GM23338 (cell line): ENCODE data around the gene FBXL19. TPM values are rescaled to one million over a fixed set of nuclear protein-coding genes. Genes with fewer than 3 reads are reported as not detected.
"Not testable (repeated sequence)": the region's sequence is repeated elsewhere in the genome, so short reads cannot be mapped to it uniquely, and the experiment has no call there.

Source experiments
- ATAC-seq: fragments of 200-7000 bp; cut with Tn5 transposase; 3 replicates; pipeline ENCODE4 v1.9.1; 2020
- DNase-seq: peaks from one replicate; pipeline ENCODE4 v3.0.0-alpha.2; 2015; ENCODE audit warnings: low spot score
- H2AFZ ChIP-seq: fragments of 200-600 bp; sonication (generic); 2 replicates; pipeline ENCODE4 v1.8.0; 2016; ENCODE audit warnings: antibody characterized with exemption, mild to moderate bottlenecking, moderate library complexity
- H3F3A ChIP-seq: fragments of 200-600 bp; sonication (generic); replicated peaks from 2 replicates; pipeline ENCODE4 v1.8.0; 2017; ENCODE audit warnings: antibody characterized with exemption, mixed run types, low read depth
- H3K27ac ChIP-seq: fragments of 200-600 bp; sonication (generic); 2 replicates; pipeline ENCODE4 v1.6.1; 2016; ENCODE audit warnings: low read depth
- H3K27me3 ChIP-seq: fragments of 200-600 bp; sonication (generic); 2 replicates; pipeline ENCODE4 v1.8.0; 2016; ENCODE audit warnings: mild to moderate bottlenecking, mixed run types, moderate library complexity; ENCODE audit not compliant: insufficient read depth
- H3K36me3 ChIP-seq: fragments of 200-600 bp; sonication (generic); 2 replicates; pipeline ENCODE4 v1.8.0; 2016; ENCODE audit warnings: mild to moderate bottlenecking; ENCODE audit not compliant: insufficient read depth
- H3K4me1 ChIP-seq: fragments of 200-600 bp; sonication (generic); 2 replicates; pipeline ENCODE4 v1.8.0; 2016; ENCODE audit warnings: mild to moderate bottlenecking, moderate library complexity; ENCODE audit not compliant: insufficient read depth
- H3K4me2 ChIP-seq: fragments of 200-600 bp; sonication (generic); 2 replicates; pipeline ENCODE4 v1.7.1; 2017; ENCODE audit warnings: mixed run types
- H3K4me3 ChIP-seq: fragments of 200-600 bp; sonication (generic); 2 replicates; pipeline ENCODE4 v1.6.1; 2016; ENCODE audit warnings: mixed run types
- H3K79me2 ChIP-seq: fragments of 200-600 bp; sonication (generic); replicated peaks from 2 replicates; pipeline ENCODE4 v1.8.0; 2017; ENCODE audit warnings: mild to moderate bottlenecking; ENCODE audit not compliant: insufficient read depth
- H3K9me2 ChIP-seq: fragments of 200-600 bp; sonication (generic); 2 replicates; pipeline ENCODE4 v1.8.0; 2017; ENCODE audit not compliant: insufficient read depth
- H4K20me1 ChIP-seq: fragments of 200-600 bp; sonication (generic); replicated peaks from 2 replicates; pipeline ENCODE4 v1.8.0; 2017; ENCODE audit warnings: mild to moderate bottlenecking; ENCODE audit not compliant: insufficient read depth
- H3K27ac Mint-ChIP-seq: 2 replicates; pipeline ENCODE4 v1.8.0; 2020; ENCODE audit warnings: inconsistent platforms, mild to moderate bottlenecking, moderate library complexity, mixed read lengths
- H3K27me3 Mint-ChIP-seq: 3 replicates; pipeline ENCODE4 v1.8.0; 2022; ENCODE audit warnings: low read depth, mild to moderate bottlenecking, moderate library complexity, mixed read lengths, inconsistent platforms; ENCODE audit not compliant: insufficient read depth, poor library complexity
- H3K36me3 Mint-ChIP-seq: 3 replicates; pipeline ENCODE4 v1.8.0; 2021; ENCODE audit warnings: low read depth, mild to moderate bottlenecking, inconsistent platforms, moderate library complexity, mixed read lengths
- H3K4me1 Mint-ChIP-seq: 3 replicates; pipeline ENCODE4 v1.8.0; 2020; ENCODE audit warnings: mild to moderate bottlenecking, inconsistent platforms, mixed read lengths
- H3K4me3 Mint-ChIP-seq: 3 replicates; pipeline ENCODE4 v1.8.0; 2021; ENCODE audit warnings: moderate library complexity, mild to moderate bottlenecking, inconsistent platforms, mixed read lengths
- H3K9me3 Mint-ChIP-seq: 3 replicates; pipeline ENCODE4 v1.8.0; 2020; ENCODE audit warnings: moderate library complexity, mild to moderate bottlenecking, inconsistent platforms, mixed read lengths
- CREB1 ChIP-seq: fragments of 250-450 bp; sonication (Bioruptor Pico); IDR thresholded peaks from 2 replicates; pipeline ENCODE4 v1.5.0; 2020; ENCODE audit warnings: low read depth, mild to moderate bottlenecking, moderate library complexity
- CTCF ChIP-seq, 2 experiments: fragments of 200-600 bp in 1 of 2; sonication (generic) in 1 of 2; conservative IDR thresholded peaks; 2 replicates each; pipeline versions ENCODE4 v1.5.1 to v1.6.1; 2016 to 2017; ENCODE audit warnings: antibody characterized with exemption in 2 of 2, low read depth in 2 of 2, mild to moderate bottlenecking in 2 of 2, moderate library complexity in 1 of 2
- ETS1 ChIP-seq: IDR thresholded peaks from 2 replicates; pipeline ENCODE4 v1.6.1; 2016; ENCODE audit warnings: antibody characterized with exemption
- EZH2 ChIP-seq: fragments of 200-600 bp; sonication (generic); IDR thresholded peaks from one replicate; pipeline ENCODE4 v1.8.0; 2017; ENCODE audit warnings: antibody characterized with exemption, mild to moderate bottlenecking, low read depth; ENCODE audit not compliant: unreplicated experiment
- JUNB ChIP-seq: IDR thresholded peaks from one replicate; pipeline ENCODE4 v1.6.1; 2016; ENCODE audit warnings: antibody characterized with exemption; ENCODE audit not compliant: unreplicated experiment
- NANOG ChIP-seq: IDR thresholded peaks from 2 replicates; pipeline ENCODE4 v1.6.1; 2016; ENCODE audit warnings: antibody characterized with exemption, borderline replicate concordance
- POLR2AphosphoS5 ChIP-seq: IDR thresholded peaks from 2 replicates; pipeline ENCODE4 v1.6.1; 2016; ENCODE audit warnings: antibody characterized with exemption, low read depth
- STAT1 ChIP-seq: IDR thresholded peaks from one replicate; pipeline ENCODE4 v1.6.1; 2016; ENCODE audit warnings: antibody characterized with exemption; ENCODE audit not compliant: unreplicated experiment
- ZNF331 ChIP-seq: fragments of 250-450 bp; sonication (Bioruptor Pico); IDR thresholded peaks from 2 replicates; pipeline ENCODE4 v1.5.0; 2020; ENCODE audit warnings: low read depth, mild to moderate bottlenecking, moderate library complexity
- polyA plus RNA-seq: library from polyadenylated mRNA; unstranded; fragments of >200 nt; fragmentation: Nextera tagmentation; extraction: Ambion mirVana; gene quantifications from 2 replicates; pipeline ENCODE4 v1.2.1, GENCODE V29; 2016
- total RNA-seq: library from RNA; depleted of rRNA; stranded (reverse); fragments of >200 nt; shearing (Covaris generic); gene quantifications from 2 replicates; pipeline ENCODE4 v1.2.3, GENCODE V29; 2014

FBXL19 gene
- total and polyA plus RNA-seq, 2 experiments from 2014 or later, result 12.5 to 71.5 TPM

DNA sequence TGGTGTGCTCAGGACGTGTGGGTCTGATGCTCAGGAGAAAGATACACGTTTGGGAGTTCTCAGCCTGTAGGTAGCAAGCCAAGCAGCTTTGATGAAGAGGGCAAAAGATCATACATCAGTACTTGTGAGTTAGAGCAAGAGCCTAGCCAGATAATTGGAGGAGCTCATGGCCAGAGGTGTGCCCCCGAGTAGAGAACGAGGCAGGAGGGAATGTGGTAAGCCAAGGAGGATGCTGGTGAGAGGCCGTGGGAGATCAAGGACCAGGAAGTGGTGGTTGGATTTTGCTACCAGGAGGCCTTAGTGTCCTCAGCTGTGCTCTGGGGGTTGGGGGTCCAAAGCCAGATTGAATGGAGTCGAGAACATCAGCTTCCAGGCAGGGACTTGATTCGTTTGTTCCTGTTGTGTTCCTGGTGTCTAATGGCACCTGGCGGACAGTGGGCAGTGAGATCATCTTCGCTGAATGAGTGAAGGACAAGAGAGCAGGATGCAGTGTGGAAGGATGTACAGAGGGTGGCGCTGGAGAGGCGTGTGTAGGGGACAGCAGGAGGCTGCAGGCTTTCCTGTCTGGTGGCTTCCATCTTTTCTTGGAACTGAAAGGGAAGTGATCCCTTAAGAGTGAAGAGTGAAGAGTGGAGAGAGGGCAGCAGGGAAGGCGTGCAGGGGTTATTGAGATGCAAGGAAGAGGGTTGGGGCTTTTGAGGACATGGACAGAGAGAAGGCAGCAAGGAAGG is 11.6 kb downstream of the FBXL19 start:
- TF ChIP-seq CTCF (conservative IDR thresholded peaks at IDR 0.05; ENCODE audit: low read depth in 2 of 2) (peak; percentile 72 to 83), EZH2 (no peak)
- Mint-ChIP-seq H3K4me3 (no peak overlapping the region), H3K27ac (peak overlapping the region; percentile 49; the same call in 1 of the 2 replicates), H3K9me3 (no peaks in the 10 kb centered on the region; the same call in 1 of the 3 replicates), H3K27me3 (peaks cover 2% of the 10 kb centered on the region), H3K4me1 (peaks cover 5% of the 10 kb centered on the region; the same call in 2 of the 3 replicates), H3K36me3 (peaks cover 66% of the 10 kb centered on the region)
- Histone ChIP-seq H3K27ac (0 out of 2 replicates have a peak overlapping the region, but pooled peaks have one; percentile 50), H3K36me3 (peaks cover 24% of the 10 kb centered on the region), H3K79me2 (no peaks in the 10 kb centered on the region), H3K4me2 (no peak overlapping the region), H3F3A (peaks cover 3% of the 10 kb centered on the region; the same call in 1 of the 2 replicates), H4K20me1 (peaks cover 11% of the 10 kb centered on the region; the same call in 1 of the 2 replicates), H3K4me1 (no peaks in the 10 kb centered on the region), H3K4me3 (no peak overlapping the region), H3K9me2 (no peaks in the 10 kb centered on the region), H2AFZ (no peak overlapping the region), H3K27me3 (no peaks in the 10 kb centered on the region)
- DNase-seq (peak; percentile 88), ATAC-seq (peak; percentile 92)

- H3K79me2 ChIP-seq, result 0 out of 2 replicates have a peak, but pooled peaks cover 2% of the 10 kb centered on the region
- no peak for TF ChIP-seq CREB1
- no peak for TF ChIP-seq POLR2AphosphoS5
- TF ChIP-seq NANOG, result no peak
- TF ChIP-seq EZH2, result no peak
- no peak for TF ChIP-seq CTCF (conservative IDR thresholded peaks at IDR 0.05; ENCODE audit: low read depth in 2 of 2)
- TF ChIP-seq STAT1, result no peak
- TF ChIP-seq ZNF331 (CRISPR knock-in tag), result no peak
- TF ChIP-seq JUNB, result no peak
- no peak for TF ChIP-seq ETS1
- H3K9me3 Mint-ChIP-seq, result no peaks in the 10 kb centered on the region; the same call in 1 of the 3 replicates
- peaks cover 65% of the 10 kb centered on the region for H3K36me3 Mint-ChIP-seq
- H3K36me3 ChIP-seq, result peaks cover 9% of the 10 kb centered on the region
- H3K27ac ChIP-seq, result no peak overlapping the region
- no peak overlapping the region for H2AFZ ChIP-seq
- ATAC-seq (no peak), DNase-seq (no peak)
- peaks cover 6% of the 10 kb centered on the region; the same call in 1 of the 2 replicates for H3K4me1 ChIP-seq
- H3F3A ChIP-seq, result peaks cover 11% of the 10 kb centered on the region; the same call in 1 of the 2 replicates
- no peaks in the 10 kb centered on the region for H3K9me2 ChIP-seq
- H3K27me3 Mint-ChIP-seq, result peaks cover 9% of the 10 kb centered on the region
- no peak overlapping the region for H3K4me3 ChIP-seq
- no peak overlapping the region for H3K4me2 ChIP-seq
- H3K4me3 Mint-ChIP-seq, result no peak overlapping the region
- H4K20me1 ChIP-seq, result peaks cover 11% of the 10 kb centered on the region; the same call in 1 of the 2 replicates
- H3K27me3 ChIP-seq, result no peaks in the 10 kb centered on the region
- H3K27ac Mint-ChIP-seq, result no peak overlapping the region; the same call in 1 of the 2 replicates
- H3K4me1 Mint-ChIP-seq, result peaks cover 17% of the 10 kb centered on the region
These were observed 14.3 kb downstream of the FBXL19 start for GRCh38 chr16:30937692-30938091.

- Histone ChIP-seq H3F3A (peaks cover 18% of the 10 kb centered on the region), H3K79me2 (peaks cover 14% of the 10 kb centered on the region; the same call in 1 of the 2 replicates), H4K20me1 (peaks cover 14% of the 10 kb centered on the region), H3K36me3 (peaks cover 15% of the 10 kb centered on the region)
- H3K4me1 ChIP-seq, H2AFZ ChIP-seq, H3K9me2 ChIP-seq, H3K27me3 ChIP-seq, H3K4me3 ChIP-seq, H3K9me3 Mint-ChIP-seq, H3K4me3 Mint-ChIP-seq, DNase-seq, H3K4me2 ChIP-seq, ATAC-seq, H3K27ac Mint-ChIP-seq, H3K27ac ChIP-seq: not testable (repeated sequence)
- H3K36me3 Mint-ChIP-seq, result peaks cover 76% of the 10 kb centered on the region
- peaks cover 18% of the 10 kb centered on the region for H3K4me1 Mint-ChIP-seq
- H3K27me3 Mint-ChIP-seq, result peaks cover 17% of the 10 kb centered on the region
These were observed 16.2 kb downstream of the FBXL19 start for GRCh38 chr16:30939571-30939970.
